GM23248 (cell line): ENCODE results near the gene MMP14.

Source experiments
- EZH2 ChIP-seq: fragments of 200-600 bp; sonication (generic); IDR thresholded peaks from 2 replicates; pipeline ENCODE4 v1.6.1; 2018; ENCODE audit warnings: antibody characterized with exemption, mild to moderate bottlenecking; ENCODE audit not compliant: insufficient read depth, poor library complexity, severe bottlenecking
- EZH2phosphoT487 ChIP-seq: fragments of 200-600 bp; sonication (generic); IDR thresholded peaks from 2 replicates; pipeline ENCODE4 v1.6.1; 2018; ENCODE audit warnings: antibody characterized with exemption, moderate library complexity, mild to moderate bottlenecking, low read depth; ENCODE audit not compliant: insufficient read depth

DNA sequence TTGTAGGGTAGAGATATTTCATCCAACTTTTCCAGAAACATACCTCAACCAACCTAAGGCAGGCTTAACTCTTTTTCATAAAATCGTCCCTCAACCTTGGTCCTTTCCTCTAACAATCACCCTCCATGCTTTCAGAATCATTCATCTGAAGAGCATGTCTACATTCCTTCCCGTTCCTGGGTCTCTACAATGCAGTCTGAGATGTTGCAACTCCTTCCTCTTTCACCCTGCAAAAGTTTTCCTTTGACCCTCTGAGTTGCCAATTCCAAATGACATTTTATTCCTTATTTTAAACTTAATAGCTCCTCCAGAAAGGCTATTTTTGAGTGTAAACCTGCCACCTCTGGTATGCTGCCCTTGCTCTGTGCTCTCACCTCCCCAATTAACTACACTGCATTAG, 37.9 kb upstream of the MMP14 start:
- no peak for TF ChIP-seq EZH2
- no peak for TF ChIP-seq EZH2phosphoT487
